ENCODE data around the gene ELAVL1.

DNA sequence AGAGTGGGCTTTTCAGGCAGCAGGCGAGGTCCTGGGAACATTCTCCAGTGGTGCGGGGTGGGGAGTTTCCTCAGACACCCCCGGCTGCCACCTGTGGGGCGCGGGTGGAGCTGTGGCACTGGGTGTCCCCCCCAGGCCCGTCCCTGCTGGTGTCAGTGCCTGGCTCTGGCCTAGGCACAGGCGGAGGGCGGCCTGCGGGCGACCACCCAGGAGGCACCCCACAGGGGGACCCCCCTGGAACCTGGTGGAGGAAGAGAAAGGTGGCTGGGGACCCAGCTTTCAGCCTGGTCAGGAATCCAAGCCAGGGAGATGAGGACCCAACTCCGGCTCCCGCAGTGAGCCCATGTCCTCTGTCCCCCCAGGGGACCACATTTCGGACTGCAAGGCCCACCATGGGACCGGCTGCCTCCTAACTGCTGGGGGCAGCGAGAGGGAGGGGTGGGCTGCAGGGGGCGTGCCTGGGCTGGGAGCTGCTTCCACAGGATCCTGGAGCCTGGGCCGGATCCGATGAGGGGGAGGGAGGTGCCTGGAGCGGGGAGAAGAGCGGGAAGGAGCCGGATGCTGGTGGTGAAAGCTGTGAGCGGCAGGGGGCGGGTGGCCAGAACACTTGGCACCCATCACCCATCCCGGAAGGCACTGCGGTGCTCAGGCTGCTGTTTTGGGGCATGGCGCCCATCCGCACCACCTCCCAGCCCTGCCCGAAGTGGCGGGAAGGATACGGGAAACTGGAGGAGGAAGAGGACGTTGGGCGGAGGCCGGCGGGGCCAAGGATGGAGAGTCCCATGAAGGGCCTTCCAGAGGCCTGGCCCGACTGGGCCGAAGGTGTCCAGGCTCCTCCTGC lies 74.0 kb downstream of the ELAVL1 start:
- TF ChIP-seq, protein P1, sequence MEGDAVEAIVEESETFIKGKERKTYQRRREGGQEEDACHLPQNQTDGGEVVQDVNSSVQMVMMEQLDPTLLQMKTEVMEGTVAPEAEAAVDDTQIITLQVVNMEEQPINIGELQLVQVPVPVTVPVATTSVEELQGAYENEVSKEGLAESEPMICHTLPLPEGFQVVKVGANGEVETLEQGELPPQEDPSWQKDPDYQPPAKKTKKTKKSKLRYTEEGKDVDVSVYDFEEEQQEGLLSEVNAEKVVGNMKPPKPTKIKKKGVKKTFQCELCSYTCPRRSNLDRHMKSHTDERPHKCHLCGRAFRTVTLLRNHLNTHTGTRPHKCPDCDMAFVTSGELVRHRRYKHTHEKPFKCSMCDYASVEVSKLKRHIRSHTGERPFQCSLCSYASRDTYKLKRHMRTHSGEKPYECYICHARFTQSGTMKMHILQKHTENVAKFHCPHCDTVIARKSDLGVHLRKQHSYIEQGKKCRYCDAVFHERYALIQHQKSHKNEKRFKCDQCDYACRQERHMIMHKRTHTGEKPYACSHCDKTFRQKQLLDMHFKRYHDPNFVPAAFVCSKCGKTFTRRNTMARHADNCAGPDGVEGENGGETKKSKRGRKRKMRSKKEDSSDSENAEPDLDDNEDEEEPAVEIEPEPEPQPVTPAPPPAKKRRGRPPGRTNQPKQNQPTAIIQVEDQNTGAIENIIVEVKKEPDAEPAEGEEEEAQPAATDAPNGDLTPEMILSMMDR (IDR thresholded peaks at IDR 0.05; ENCODE audit: low read length): no peak
- no peak for TF ChIP-seq EZH2phosphoT487 (IDR thresholded peaks at IDR 0.05; ENCODE audit: low read length)
- no peak for TF ChIP-seq EZH2 (optimal IDR thresholded peaks at IDR 0.05; ENCODE audit: low read depth, low read length)

Data from MM.1S (cell line).